IPS DF 4.7 (cell line): ENCODE results near the gene HECW1.
"Not testable (repeated sequence)": the region's sequence is repeated elsewhere in the genome, so short reads cannot be mapped to it uniquely, and the experiment has no call there.

Experiments used
- DNase-seq: peaks from one replicate; pipeline ENCODE4 v3.0.0-alpha.2; 2013; ENCODE audit warnings: low spot score; ENCODE audit errors: extremely low read depth

The HECW1 gene

DNA sequence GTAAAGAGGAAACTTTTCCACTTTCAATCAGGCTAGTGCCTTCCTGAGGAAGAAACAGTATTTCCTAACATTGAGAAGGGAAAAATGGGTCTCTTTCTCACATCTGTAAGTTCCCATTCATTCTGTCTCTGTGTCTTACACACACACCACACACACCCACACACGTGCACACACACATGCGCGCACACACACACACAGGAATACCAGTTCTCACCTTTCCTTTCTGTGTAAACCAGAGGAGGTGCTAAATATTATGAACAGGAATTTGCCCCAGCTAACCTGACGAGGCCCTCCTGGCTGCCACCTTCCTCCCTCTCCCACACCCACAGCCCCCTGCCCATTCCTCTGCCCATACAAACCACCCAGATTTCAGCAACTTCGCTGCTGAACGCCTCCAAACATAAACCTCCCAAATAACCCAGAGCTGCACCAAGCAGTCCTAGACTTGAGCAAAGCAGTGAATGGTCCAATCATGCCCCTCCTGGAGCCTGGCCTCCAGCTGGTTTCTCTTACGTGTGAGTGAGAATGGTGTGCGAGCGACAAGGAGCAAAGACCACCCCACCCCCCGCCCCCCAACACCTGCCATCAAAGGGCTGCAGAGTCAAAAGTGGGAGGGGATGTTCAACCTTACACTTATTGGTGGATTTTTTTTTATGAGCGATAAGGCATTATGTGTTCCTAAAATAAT is 190.5 kb downstream of the HECW1 start:
- no peak for DNase-seq

DNA sequence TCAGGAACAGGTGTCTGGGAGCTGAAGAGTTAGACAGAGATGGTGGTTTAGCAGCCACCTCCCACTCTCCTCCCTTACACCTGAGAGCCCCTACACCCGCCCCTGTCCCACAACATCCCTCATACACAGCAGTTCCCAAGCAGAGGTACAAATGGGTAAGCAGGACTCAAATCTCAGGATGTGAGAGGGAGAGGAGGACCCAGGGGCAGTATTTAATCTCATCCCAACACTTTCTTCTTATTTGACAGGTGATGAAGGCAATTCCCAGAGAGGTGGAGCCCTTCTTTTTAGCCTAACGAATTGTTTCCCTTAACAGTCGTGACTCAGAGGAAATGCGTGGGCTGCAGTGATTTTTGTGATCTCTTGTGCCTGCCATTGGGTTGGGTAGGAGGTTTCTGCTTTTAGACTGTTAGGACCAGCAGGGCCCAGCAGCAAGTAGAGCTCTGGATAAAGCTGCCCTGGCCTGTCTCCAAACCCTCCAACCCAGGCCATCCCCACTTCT is 191.3 kb downstream of the HECW1 start:
- no peak for DNase-seq

DNA sequence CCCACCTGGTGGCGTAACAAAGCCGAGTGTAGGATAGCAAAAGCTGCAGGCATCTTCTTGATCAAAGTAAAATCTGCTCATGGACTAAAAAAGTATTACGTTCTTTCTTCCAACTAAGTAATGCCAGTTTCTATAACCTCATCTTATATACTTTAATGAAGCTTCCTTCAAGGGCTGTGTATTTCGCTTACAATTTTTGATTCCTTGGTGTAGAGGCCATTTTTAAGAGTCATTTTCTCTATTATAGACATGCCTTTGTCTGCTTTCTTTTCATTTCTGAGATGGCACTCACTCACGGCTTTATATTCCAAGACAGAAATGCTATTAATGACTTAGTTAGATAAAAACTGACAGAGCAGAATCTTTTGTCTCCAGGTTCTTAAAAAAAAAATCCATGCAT is 194.0 kb downstream of the HECW1 start:
- no peak for DNase-seq

DNA sequence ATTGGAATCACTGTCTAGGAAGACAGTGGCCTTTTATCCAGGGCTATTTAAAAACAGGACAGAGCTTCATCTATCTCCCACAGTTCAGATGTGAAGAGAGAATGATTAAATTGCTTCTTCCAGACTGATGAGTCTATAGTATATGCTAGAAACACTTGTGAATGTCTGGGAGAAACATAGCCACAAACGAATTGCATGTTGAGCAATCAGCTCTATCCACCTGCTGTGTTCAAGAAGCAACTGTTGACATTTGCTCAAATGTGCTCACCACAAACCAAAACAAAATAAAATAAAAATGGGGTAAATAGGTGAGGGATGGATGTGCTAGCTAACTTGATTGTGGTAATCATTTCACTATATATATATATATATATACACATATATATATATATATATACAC is 195.1 kb downstream of the HECW1 start:
- DNase-seq: no peak

DNA sequence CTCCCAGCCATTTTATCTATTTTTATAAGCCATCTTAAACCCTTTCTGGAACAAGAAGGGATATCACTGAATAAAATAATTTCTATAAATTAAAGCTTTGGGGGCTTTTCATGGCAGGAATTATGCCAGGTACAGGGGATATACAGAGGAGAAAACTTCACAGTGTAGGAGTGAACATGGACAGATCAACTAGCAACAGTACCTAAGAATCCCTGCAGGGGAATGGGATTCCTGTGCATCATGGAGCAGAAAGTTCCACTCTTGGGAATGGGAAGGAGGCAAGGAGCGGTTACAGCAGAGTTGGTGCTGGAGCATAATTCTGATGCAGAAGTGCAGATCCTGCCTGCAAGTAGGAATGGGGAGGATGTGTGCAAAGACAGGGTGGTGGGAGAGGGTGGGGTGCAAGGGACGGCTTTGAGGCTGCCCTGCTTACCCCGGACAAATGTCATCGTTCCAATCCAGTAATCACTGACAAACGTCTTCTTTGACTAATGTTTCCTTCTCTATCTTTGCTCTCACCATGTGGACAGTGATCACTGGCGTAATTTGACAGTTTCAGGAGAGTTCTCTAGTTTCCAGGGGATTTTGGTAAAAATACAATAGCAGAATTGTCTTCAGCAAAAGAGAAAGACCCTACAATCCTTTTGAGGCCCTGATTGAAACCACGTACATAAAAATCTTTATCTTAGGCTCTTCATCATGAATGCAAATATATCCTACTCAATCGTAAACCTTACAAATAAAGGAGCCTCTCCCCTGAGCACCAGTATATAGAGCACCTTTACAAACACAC is 196.7 kb downstream of the HECW1 start:
- no peak for DNase-seq

DNA sequence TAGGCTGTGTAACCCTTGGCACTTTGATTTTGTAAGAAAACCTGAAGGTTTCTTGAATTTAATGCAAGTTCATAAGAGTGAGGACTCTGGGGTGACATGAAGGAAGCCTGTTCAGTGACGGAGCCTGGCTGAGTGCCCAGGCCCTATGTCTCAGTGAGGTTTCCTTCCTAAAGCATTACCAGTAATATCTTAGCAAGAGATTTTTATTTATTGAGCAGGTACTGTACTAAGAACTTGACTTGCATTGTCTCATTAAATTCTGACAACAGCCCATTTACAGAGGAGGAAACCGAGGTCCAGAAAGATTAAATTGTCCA is 197.2 kb downstream of the HECW1 start:
- DNase-seq: no peak

DNA sequence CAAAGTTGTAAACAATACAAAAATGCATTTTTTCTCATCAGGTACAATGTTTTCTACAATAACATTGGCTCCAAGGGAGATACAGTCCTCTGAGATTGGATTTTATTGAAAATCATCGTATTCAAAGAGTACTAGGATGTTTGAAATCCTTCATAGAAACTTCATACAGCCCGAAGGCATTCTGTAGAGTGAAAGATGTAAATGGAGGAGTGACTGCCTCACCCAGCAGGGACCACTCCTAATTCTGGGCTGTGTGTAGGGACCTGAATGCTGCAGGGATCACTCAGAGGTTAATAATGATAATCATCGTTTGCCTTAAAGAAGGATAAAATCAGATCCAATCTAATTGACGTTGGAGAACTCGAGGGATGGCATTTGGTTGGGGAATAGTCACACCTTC is 198.6 kb downstream of the HECW1 start:
- DNase-seq: no peak

DNA sequence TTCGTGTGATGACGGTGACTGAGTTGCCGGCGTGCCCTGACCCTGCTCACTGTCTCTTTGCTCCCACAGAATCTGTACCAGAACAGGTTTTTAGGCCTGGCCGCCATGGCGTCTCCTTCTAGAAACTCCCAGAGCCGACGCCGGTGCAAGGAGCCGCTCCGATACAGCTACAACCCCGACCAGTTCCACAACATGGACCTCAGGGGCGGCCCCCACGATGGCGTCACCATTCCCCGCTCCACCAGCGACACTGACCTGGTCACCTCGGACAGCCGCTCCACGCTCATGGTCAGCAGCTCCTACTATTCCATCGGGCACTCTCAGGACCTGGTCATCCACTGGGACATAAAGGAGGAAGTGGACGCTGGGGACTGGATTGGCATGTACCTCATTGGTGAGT is 199.2 kb downstream of the HECW1 start:
- no peak for DNase-seq

DNA sequence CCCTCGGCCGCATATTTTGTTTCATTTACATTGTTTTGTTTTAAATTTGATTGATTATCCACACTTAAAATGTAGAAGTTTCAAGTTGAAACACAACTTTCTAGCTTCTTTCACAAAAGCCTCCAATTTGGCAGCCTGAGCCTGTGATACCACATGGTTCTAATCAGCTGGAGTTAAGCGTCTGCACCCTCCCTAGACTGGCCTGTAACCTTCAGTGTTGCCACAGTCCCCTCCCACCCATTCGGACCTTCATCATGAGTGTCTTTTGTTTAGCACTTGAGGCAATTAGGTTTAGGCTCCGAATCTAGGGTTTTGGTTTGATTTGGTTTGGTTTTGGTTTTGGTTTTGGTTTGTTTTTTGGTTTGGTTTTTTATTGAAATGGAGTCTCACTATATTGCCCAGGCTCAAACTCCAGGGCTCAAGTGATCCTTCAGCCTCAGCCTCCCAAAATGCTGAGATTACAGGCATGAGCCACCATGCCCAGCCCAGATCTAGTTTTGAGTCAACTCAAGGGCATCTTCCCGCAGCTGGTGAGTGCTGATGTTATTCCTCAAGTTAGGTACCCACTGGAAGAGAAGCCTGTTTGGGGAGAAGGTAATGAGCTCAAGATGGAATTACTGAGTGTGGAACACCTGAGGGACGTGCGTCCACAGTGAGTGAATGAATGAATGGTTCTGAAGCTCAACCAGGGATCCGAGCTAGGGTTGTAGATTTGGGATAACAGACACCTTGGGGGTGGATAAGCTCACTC is 201.4 kb downstream of the HECW1 start:
- DNase-seq: no peak

DNA sequence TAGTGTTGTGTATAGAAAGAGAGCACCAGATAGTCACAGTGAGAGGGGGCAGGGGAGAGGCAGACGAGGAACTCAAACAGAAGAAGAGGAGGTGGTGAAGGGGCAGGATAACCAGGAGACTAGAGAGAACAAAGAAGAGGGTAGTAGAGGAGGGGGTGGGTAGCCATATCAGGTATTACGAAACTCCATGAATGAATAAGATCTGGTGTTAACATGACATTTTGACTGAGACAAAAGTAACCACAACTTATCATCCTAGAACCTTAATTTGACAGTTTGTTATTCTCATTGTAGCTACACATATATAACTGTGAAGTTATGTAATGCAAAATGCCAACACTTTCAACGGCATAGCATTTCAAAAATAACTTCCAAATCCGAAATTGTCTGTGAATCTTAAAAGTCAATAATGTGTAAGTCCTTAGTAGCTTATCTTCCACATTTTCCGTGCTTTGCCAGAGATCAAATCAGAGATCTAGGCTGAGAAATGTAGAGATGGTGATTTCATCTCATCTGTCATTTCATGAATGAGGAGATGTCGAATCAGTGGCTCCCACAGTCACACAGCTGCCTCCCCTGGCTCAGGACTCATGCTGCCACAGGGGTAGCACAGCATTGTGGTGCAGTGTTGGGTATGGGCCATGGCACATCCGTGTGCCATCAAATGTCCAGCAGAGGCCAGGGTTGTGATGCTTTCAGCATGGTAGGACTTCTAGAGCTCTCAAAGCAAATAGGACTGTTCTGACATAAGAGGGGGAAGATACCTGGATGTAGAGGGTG is 202.1 kb downstream of the HECW1 start:
- no peak for DNase-seq

DNA sequence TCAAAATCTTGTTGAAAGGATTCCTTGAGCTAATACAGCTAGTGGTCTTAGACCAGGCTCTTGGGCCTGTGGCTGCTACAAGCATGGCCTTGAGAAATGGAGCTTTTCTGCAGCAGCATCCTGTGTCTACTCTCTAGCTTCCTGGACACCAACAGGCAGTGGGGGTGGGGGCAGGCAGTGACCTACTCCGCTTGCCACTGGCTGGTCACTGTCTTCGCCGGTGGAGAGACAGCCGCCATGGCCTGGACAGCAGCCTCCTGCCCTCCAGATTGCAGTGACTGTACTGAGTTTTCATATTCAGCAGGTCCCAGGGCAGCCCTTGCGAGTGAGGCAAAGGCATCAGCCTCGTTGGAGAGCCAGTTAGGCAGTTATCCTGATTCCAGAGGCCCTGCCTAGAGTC is 204.6 kb downstream of the HECW1 start:
- DNase-seq: no peak

DNA sequence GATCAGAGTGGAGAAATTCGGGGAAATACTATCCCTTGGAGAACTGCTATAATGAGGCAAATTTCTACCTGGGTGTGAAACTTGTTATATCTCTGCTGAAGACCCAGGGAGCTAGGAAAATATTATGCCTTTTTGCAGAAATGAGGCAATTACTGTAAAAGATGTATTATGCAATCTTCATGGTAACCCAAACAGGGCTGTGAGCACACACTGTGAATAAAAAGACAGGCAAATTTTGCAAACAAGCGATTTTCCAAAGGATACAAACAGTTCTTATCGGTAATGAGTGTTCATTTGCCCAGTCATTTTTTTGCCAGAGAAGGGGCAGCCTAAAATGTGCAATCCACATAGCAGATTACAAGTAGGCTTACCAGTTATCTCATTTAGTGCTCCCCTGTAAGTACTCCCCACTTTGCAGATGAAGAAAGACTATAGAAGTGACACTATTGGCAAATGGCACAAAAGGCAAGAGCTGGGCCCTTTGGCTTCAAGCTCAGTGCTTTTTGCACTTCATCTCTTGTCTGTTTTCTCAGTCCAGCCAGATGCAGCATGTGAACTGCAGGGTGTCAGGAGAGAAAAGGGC is 205.8 kb downstream of the HECW1 start:
- no peak for DNase-seq

DNA sequence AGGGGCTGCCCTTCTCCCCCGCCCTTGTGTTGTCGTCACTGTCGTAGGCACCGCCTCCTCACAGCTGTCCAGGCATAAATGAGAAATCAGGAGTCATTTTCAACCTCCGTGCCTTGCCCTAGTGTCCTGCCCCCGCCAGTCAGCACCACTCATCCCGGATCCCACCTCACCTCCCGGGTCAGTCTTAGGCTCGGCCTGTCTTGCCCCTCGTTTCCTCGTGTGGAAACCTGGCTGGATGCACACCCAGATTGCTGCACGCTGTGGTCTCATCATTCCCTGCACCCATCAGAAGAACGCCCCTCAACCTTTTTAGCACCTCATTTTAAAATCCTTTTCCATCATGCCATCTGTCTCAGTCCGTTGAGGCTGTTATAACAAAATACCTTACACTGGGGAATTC is 213.1 kb downstream of the HECW1 start:
- no peak for DNase-seq

DNA sequence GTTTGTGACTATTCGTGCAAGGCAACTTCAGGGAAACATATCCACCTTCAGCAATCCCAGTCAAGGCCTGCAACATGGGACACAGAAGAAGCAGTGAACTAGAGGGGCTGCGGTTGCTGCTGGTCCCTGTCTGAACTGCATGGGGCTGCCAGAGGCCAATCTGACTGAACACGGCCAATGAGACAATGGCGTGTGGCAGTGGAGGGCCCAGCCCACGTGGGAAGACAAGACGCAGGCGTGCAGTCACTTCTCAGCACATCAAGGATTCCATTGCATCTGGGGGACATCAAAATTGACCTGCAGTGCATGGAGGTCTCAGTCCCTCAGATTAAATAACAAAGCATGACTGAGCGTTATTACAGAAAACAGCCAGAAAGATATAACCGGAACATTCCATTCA is 215.9 kb downstream of the HECW1 start:
- no peak for DNase-seq

DNA sequence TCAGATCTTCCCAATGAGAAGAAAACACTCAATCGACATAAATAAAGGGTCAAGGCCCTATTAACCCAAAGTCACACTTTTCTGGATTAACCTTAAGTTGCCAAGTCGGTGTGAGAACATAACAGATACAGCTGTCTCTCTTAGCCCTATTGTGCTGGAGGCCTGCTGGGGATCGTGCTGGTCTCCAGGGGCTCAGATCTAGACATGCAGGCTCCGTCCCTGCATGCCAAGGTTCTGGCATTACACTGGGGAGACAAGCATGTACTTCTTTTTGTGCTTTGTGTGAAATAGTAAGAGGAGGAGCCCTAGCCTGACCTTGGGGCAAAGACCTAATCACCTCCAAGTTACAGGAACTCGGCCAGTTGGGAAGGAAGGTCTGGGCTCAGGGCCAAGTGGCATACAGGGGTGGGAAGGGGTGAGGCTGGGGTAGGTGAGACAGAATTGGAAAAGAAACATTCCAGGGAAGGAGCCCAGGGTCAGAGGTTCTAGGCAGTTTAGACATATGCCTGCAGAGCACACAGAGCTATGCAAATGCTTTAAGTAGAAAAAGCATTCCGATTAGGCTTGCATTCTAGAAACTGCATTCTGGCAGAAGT is 216.4 kb downstream of the HECW1 start:
- no peak for DNase-seq

DNA sequence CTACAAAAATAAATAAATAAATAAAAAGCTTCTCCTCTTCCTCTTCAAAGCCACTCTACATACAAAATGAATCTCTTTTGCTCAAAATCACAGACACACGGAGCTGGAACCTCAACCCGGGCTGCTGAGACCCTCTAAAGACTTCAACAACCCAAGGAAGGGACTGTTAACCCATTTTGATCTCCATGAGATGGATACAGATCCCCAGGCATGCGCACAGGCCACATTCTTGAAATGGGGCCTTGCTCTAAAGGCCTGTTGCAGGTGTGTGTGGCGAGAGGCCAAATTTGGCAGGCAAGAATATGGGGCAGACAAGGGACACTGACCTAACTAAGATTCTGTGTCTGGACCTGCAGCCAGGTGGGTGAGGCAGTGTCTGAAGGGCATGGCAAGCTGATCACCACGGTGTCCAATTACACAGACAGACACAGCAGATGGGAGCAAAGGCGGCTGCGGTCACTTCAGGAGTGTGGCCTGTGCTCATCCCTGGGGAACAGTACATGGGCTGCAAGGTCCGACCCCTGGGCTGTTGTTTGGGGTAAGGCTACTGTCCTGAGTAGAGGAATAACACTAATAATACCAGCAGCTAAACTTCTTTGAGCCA is 219.8 kb downstream of the HECW1 start:
- no peak for DNase-seq

DNA sequence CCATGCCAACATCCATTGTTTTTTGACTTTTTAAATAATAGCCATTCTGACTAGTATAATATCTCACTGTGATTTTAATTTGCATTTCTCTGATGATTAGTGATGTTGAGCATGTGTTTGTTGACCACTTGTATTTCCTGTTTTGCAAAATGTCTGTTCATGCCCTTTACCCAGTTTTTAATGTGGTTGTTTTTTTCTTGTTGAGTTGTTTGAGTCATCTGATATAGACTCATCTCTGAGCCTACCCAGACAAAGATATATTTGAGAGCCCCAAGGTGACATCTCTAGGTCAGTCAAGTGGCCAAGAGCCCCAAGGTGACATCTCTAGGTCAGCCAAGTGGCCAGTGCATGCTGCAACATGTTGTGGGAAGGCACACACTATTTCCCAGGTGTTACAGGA is 224.7 kb downstream of the HECW1 start:
- no peak for DNase-seq

DNA sequence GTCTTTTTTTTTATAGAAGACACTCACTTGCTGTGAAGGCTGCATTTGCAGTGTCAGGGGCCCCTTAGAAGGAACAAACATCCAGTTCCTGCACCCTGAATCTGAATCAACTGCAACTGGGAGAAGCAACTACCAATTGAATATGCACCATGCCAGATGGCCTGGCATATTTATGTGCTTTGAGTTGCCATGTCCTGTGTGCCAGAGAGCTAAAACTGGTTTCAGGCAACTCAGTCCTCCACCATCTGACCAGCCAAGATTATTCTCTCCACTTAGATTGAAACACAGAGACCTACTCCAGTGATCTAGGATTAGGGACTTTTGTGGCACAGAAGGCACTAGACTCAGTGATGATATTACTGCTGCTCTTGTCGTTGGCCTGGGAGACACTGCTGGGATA is 225.4 kb downstream of the HECW1 start:
- no peak for DNase-seq

DNA sequence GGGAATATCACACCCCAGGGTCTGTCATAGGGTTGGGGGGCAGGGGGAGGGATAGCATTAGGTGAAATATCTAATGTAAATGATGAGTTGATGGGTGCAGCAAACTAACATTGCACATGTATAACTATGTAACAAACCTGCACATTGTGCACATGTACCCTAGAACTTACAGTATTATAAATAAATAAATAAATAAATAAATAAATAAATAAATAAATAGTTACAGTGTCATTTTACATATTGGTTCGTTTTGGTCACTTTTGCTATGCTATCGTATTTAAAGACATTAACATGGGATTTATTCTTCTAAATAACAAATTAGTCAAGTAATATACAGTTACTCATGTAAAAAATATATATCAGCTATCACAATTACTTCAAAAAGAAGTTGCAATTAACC is 228.7 kb downstream of the HECW1 start:
- no peak for DNase-seq

DNA sequence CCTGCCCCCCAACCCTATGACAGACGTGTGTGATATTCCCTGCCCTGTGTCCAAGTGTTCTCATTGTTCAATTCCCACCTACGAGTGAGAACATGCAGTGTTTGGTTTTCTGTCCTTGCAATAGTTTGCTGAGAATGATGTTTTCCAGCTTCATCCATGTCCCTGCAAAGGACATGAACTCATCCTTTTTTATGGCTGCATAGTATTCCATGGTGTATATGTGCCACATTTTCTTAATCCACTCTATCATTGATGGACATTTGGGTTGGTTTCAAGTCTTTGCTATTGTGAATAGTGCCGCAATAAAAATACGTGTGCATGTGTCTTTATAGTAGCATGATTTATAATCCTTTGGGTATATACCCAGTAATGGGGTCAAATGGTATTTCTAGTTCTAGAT is 231.0 kb downstream of the HECW1 start:
- not testable (repeated sequence) for DNase-seq
